Left lobe of liver (tissue), 2 donors: Measurements from ENCODE around the gene HNF4A. TPM values are rescaled to one million over a fixed set of nuclear protein-coding genes. Genes with fewer than 3 reads are reported as not detected.
"Not testable (repeated sequence)": the region's sequence is repeated elsewhere in the genome, so short reads cannot be mapped to it uniquely, and the experiment has no call there.

Experiments
- ATAC-seq: fragments of 200-7000 bp; cut with Tn5 transposase; one replicate; pipeline ENCODE4 v1.9.1; 2020; ENCODE audit warnings: mild to moderate bottlenecking, moderate library complexity
- DNase-seq: peaks from one replicate; pipeline ENCODE4 v3.0.0-alpha.2; 2020; ENCODE audit warnings: low spot score
- total RNA-seq: library from RNA; stranded (reverse); gene quantifications from one replicate; pipeline ENCODE4 v1.2.1, GENCODE V29; 2021
- donor health status: DM: no; HTN: no; CAD: no; lungs with moderate emphysema.
- donor health status: DM: no; HTN: yes; CAD: no.

The HNF4A gene
- total RNA-seq = 189 TPM

DNA sequence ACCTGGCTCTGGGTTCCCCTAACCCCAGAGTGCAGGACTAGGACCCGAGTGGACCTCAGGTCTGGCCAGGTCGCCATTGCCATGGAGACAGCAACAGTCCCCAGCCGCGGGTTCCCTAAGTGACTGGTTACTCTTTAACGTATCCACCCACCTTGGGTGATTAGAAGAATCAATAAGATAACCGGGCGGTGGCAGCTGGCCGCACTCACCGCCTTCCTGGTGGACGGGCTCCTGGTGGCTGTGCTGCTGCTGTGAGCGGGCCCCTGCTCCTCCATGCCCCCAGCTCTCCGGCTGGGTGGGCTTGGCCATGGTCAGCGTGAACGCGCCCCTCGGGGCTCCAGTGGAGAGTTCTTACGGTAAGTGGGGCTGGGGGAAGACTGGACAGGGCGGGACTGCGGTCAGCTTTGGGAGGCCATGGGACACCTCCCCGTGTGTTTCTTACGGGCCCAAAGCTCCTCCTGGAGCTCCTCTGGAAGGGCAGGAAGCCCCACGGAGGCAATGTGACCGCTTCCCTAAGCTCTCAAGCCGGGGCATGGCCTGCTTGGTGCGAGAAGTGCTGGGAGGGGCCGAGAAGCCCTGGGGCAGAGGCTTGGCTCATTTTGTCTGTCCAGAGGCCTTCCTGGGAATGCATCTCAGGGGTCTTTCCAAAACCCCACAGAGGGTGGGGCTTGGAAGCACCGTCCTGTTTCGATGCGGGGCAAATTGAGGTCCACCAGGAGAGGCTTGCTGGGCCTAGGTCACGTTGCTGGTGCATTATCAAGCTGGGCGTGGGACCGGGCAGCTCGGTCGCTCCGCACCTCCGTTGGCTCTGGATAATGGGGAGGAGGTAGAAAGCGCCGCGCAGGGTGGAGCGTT, at the start of gene HNF4A:
TSS of gene HNF4A (plus strand) at position 202 of the 855 bp plus-strand sequence. CDS start at position 308, 106 bp downstream.
- DNase-seq (peak; percentile 82), ATAC-seq (peak; percentile 75)

DNA sequence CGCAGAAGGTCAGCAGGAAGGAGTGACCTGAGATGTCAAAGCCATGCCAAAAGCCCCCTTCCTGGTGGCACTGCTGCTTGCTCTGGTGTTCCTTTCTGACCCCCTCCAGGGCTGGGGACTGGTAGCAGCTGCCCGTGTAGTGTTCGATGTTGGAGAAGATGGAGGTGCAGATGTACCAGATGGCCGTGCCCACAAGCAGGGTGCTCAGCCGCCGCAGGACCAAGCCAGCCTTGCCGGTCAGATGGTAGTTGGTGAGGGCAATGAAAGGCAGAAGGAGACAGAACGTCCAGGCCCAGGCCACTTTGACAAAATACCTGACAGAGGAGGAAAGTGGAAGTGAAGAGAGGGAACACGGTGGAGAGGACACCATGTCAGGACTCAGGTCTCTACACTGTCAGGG, 48.6 kb upstream of the HNF4A start:
- DNase-seq = no peak

GRCh38 chr20:44309763-44310663, 45.5 kb upstream of the HNF4A start:
- DNase-seq = no peak
- peak; percentile 16 for ATAC-seq

More for the DNA sequence above, 48.6 kb upstream of the HNF4A start:
- no peak for ATAC-seq

DNA sequence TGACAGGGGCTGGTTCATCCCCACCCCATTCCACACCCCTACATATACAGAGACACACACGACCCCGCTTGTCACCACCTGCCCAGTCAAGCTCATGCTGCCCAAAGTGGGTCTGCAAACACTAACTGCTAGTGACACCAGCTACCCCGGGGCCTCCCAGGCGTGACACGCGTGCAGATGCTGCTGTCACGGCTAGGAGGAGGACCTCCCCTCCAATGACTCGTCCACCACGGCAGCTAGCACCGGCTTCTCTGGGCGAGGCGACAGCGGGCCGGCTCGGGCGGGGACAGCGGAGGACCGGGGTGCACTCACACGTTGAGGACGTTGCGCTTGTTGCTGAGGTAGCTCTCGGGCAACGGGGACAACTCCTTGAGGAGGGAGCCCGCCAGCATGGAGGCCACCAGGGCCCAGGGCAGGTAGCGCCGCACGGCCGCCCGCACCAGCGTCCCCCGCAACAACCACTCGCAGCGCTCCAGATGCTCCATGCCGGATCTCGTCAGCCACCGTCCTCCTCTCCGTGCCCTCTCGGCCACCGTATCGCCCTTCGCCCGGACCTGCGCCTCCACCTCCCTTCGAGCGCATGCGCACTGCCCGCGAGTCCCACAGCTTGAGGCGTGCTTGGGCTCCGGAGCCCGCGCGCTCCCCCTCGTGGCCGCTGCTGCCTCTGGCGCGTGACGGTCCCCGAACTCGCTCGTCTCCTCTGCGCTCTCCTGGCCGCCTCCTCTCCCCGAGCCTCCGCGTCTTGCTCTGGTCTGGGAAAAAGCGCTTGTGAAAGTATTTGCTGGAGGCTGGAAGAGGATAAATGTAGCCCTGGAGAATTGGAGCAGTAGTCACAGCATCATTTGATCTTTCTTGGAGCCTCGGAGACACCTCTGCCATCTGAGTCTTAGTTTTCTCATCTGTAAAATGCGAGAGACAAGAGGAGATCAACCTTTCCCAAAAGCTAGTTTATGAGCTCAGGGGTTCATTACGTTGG, 44.5 kb upstream of the HNF4A start, which contains the start of gene FITM2:
TSS of gene FITM2 (minus strand) at position 539 of the 976 bp plus-strand sequence. CDS start at position 485, 54 bp downstream.
- DNase-seq = peak; percentile 99

GRCh38 chr20:44314870-44315269, 40.6 kb upstream of the HNF4A start:
- ATAC-seq (no peak), DNase-seq (no peak)

More for the DNA sequence above, 44.5 kb upstream of the HNF4A start, which contains the start of gene FITM2:
- peak; percentile 98 for ATAC-seq

- DNase-seq (no peak), ATAC-seq (no peak)
Observed at GRCh38 chr20:44319839-44320422, 35.6 kb upstream of the HNF4A start.

DNA sequence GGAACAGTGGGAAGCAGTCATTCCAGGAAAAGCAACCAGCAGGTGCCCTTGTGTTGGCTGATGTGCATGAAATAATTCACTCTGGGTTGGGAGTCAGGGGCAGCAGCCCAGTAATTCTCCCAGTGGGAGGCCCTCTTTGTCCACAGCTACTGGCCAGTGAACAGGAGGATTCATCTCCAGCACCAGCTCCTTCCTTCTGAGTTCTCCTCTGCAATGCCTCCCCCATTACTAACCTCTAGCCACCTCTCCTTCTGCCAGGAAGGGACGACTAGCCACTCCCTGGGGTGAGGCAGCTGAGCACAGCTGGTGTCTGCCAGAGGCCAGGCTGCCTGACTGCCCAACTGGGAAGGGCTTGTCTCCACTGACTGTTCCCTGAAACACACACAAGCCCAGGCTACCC, 31.2 kb upstream of the HNF4A start:
- DNase-seq (no peak), ATAC-seq (no peak)

DNA sequence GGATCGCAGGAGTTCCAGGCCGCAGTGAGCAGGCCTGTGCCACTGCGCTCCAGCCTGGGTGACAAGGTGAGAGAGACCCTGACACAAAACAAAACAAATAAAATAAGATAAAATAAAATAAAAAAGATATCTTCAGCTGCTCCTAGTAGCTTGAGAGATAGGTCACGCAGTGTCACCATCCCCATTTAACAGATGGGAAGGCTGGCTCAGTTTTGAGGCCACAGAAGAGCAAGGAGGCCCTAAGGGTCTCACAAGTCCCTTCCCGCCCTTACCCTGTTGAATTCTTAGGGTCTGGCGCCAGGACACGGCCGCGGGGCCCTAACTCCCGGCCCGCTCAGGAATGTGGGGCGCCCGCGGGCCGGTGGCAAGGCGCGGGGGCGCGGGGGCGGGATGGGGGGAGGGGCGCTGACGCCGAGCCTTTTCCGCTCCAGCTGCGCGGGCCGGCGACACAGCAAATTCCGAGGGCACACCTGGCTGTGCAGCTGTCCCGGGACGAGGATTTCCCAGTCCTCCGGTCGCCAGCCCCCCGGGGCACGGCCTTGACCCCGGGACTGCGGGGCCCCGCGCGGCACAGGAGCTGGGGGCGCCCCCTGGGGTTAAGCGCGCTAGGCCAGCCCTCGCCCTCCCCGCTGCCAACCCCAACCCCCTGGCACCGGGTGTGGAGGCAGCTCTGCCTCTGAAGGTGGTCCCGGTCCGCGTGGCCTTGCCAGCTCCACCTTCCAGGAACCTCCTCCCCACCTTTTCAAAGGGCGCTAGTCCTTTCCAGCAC, 28.9 kb upstream of the HNF4A start:
- no peak for DNase-seq
- no peak for ATAC-seq

- not testable (repeated sequence) for DNase-seq, ATAC-seq
Observed at GRCh38 chr20:44327748-44328147, 27.8 kb upstream of the HNF4A start.

- no peak for DNase-seq
- no peak for ATAC-seq
Observed at GRCh38 chr20:44328428-44328827, 27.1 kb upstream of the HNF4A start.

- no peak for ATAC-seq
- DNase-seq = no peak
Observed at GRCh38 chr20:44331201-44331600, 24.3 kb upstream of the HNF4A start.

DNA sequence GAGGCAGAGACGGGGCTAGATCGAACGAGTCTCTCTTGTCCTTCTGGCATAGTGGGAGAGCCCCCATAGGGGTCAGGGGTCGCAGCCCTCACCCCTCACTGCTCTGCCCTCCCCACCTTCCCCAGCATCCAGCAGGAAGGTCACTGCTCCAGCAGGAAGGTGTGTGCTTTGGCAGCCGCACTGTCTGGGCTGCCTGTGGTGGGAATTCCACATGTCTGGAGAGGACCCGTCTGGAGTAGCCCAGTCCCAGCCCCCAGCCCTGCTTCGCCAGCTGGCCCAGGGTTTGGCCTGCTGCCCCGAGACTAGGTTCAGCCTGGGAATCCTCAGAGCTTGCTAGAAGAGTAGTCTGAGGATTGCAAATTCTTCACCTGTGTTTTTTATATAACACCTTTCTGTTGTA, 21.2 kb upstream of the HNF4A start:
- DNase-seq (no peak), ATAC-seq (no peak)

DNA sequence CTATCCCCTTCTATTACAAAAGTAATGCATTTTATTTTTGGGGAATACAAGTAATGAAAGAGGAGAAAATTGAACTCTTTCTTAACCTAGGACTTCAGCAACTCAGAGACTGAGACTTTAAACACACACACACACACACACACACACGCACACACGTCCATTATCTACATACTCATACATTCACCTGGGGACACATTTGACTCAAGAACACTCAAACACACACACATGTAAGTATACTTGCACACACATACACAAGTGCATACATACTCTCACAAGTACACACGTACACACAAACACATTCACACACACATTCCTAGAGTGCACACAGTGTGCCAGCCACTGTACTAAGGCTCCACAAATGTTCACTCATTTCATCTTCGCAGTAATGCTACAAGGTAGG, 20.8 kb upstream of the HNF4A start:
- ATAC-seq (no peak), DNase-seq (no peak)

DNA sequence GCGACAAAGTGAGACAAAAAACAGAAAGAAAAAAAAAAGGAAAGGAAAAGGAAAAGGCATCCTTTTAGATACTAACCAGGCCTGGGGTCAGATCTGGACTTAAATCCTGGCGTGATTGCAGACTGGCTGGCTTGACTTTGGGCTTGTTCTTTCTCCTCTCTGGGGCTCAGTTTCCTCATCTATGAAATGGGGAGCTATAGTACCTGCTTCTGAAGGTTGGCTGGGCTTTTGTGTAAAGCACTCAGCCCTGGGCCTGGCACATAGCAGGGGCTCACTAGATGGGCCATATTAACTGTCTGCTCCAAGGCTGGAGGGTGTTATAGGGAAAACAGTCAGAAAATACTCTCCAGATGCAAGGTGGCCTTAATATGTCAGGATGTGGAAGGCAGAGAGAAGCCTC, 19.8 kb upstream of the HNF4A start:
- DNase-seq (no peak), ATAC-seq (no peak)

GRCh38 chr20:44336086-44336485, 19.4 kb upstream of the HNF4A start:
- DNase-seq (no peak), ATAC-seq (no peak)

DNA sequence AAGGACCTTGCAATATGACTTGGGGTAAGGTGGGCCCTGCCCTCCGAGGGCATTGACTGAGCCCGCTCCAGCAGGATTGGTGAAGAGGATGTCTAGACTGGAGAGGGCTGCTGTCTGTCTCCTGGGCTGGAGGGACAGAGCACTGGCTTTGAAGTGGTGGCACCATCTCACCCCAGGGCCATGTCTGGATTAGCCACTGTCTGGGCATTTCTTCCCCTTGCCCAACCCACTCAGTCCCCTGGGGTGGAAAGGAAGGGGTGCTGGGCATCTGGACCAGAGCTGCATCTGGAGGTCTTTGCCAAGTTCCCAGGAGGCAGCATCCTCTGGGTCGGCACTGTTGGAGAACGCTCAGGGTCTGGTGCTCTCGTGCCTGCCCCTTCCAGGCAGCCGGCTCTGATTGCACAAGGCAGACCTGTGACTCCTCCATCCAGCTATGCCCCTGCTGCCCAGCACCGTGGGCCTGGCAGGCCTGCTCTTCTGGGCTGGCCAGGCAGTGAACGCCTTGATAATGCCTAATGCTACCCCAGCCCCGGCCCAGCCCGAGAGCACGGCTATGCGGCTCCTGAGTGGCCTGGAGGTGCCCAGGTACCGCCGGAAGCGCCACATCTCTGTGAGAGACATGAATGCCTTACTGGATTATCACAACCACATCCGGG, 18.6 kb upstream of the HNF4A start, which contains the start of gene R3HDML:
TSS of gene R3HDML (plus strand) at position 319 of the 656 bp plus-strand sequence. CDS start at position 434, 115 bp downstream.
- no peak for DNase-seq
- ATAC-seq = no peak

DNA sequence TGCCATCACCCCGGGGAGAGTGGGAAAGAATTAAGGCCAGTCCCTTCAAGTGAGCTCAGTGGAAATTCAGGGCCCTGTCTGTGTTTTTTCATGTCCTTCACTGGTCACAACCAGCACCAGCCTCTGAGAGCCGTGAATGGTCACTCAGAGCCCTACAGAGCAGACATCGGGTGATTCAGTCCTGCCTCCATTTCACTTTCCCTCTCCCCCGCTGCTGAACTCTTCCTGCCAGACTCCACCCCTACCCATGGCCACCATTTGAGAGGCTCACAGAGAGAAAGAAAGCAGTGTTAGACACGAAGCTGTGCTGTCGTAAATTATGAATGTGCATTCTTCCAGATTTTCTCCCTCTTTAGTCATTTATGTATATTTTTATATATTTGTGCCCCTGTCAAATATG, 13.3 kb upstream of the HNF4A start:
- ATAC-seq = no peak
- no peak for DNase-seq

DNA sequence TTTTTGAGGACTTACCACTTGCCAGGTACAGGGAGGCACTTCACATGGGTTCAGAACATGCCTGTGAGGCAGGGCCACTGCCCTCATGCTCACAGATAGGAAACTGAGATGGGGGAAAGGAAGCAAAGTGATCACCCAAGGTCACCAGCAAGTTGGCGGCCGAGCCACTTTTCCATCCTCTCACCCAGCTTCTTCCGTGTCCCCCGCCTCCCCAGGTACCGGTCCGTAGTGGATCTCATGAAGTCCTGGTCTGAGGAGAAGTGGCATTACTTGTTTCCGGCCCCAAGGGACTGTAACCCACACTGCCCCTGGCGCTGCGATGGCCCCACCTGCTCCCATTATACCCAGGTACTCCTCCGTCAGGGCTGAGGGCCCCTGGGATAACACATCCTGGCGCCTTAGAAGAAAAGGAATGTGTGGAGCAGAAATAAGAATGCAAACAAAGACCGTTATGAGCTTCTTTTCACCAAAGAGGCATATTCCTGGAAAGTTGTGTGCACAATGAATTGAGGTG, 12.3 kb upstream of the HNF4A start:
- DNase-seq (no peak), ATAC-seq (no peak)
